ENCODE data around the gene FSTL4. TPM values are rescaled to one million over a fixed set of nuclear protein-coding genes. Genes with fewer than 3 reads are reported as not detected.
"Not testable (repeated sequence)": the region's sequence is repeated elsewhere in the genome, so short reads cannot be mapped to it uniquely, and the experiment has no call there.

The FSTL4 gene
- total RNA-seq, 2 donors from 2014 or later = 0.26 to 1.3 TPM

GRCh38 chr5:133220851-133221674, 391.3 kb downstream of the FSTL4 start:
- peaks cover 16% of the 10 kb centered on the region for H3K4me1 ChIP-seq
- 78 to 79% methylated on average over 11 to 12 of the region's 12 CpGs for WGBS, 2 donors
- DNase-seq (no peak), ATAC-seq (no peak)
- H3K27ac ChIP-seq = no peak overlapping the region
- no peaks in the 10 kb centered on the region for H3K36me3 ChIP-seq (replicated peaks in 1 of 2; ENCODE audit: insufficient read depth in 1 of 2, low read depth in 2 of 2)
- H3K27me3 ChIP-seq = no peaks in the 10 kb centered on the region
- intact Hi-C loops (cut with DNase I) = no loop called here
- H3K4me3 ChIP-seq = no peak overlapping the region
- TF ChIP-seq POLR2A (IDR thresholded peaks at IDR 0.05) (no peak), CTCF (IDR thresholded peaks at IDR 0.05) (no peak)
- no peaks in the 10 kb centered on the region for H3K9me3 ChIP-seq

- no peak for ATAC-seq
Observed at GRCh38 chr5:133219296-133219695, 393.0 kb downstream of the FSTL4 start.

GRCh38 chr5:133216138-133216537, 396.2 kb downstream of the FSTL4 start:
- H3K36me3 ChIP-seq (replicated peaks in 1 of 2; ENCODE audit: insufficient read depth in 1 of 2, low read depth in 2 of 2); ATAC-seq; H3K4me1 ChIP-seq; H3K4me3 ChIP-seq; H3K27ac ChIP-seq; H3K9me3 ChIP-seq; intact Hi-C loops (cut with DNase I); DNase-seq; H3K27me3 ChIP-seq: not testable (repeated sequence)
- WGBS, 2 donors = 92 to 96% methylated on average over 7 of the region's 7 CpGs

More at GRCh38 chr5:133219296-133219695, 393.0 kb downstream of the FSTL4 start:
- H3K9me3 ChIP-seq = no peaks in the 10 kb centered on the region
- no peak for TF ChIP-seq CTCF (IDR thresholded peaks at IDR 0.05)
- TF ChIP-seq POLR2A (IDR thresholded peaks at IDR 0.05) = no peak
- no peak for DNase-seq
- H3K4me1 ChIP-seq = no peaks in the 10 kb centered on the region
- H3K27ac ChIP-seq = no peak overlapping the region
- H3K4me3 ChIP-seq = no peak overlapping the region
- intact Hi-C loops (cut with DNase I) = no loop called here
- H3K27me3 ChIP-seq = no peaks in the 10 kb centered on the region
- no peaks in the 10 kb centered on the region for H3K36me3 ChIP-seq (replicated peaks in 1 of 2; ENCODE audit: insufficient read depth in 1 of 2, low read depth in 2 of 2)
- 84 to 88% methylated on average over 4 of the region's 4 CpGs for WGBS, 2 donors

- 27 to 43% methylated on average over 2 of the region's 2 CpGs for WGBS, 2 donors
- intact Hi-C loops (cut with DNase I) = no loop called here
Observed at GRCh38 chr5:133214153-133214820, 398.1 kb downstream of the FSTL4 start.

More at GRCh38 chr5:133214153-133214820, 398.1 kb downstream of the FSTL4 start:
- no peaks in the 10 kb centered on the region for H3K27me3 ChIP-seq
- no peak overlapping the region for H3K4me3 ChIP-seq
- no peak overlapping the region for H3K27ac ChIP-seq
- no peak for ATAC-seq
- no peaks in the 10 kb centered on the region for H3K36me3 ChIP-seq (replicated peaks in 1 of 2; ENCODE audit: insufficient read depth in 1 of 2, low read depth in 2 of 2)
- H3K4me1 ChIP-seq = no peaks in the 10 kb centered on the region
- no peaks in the 10 kb centered on the region for H3K9me3 ChIP-seq
- TF ChIP-seq CTCF (IDR thresholded peaks at IDR 0.05) (no peak), POLR2A (IDR thresholded peaks at IDR 0.05) (no peak)
- no peak for DNase-seq

Measured in body of pancreas (tissue), 4 donors.